PC-3 (cell line): ENCODE measurements around the gene HSD17B4. TPM values are rescaled to one million over a fixed set of nuclear protein-coding genes. Genes with fewer than 3 reads are reported as not detected.
"Not testable (repeated sequence)": the region's sequence is repeated elsewhere in the genome, so short reads cannot be mapped to it uniquely, and the experiment has no call there.

Source experiments
- ATAC-seq: fragments of 200-7000 bp; cut with Tn5 transposase; 2 replicates; pipeline ENCODE4 v1.9.1; 2020; ENCODE audit warnings: mild to moderate bottlenecking, moderate library complexity
- BruUV-seq: library from RNA; stranded (reverse); fragments of 400-500 nt; replicated peaks from 2 replicates; lab custom pipeline; 2021; lab: Mats Ljungman, UMichigan
- CTCF ChIA-PET: fragments of 300-600 bp; sonication (Branson Sonifier 250); formaldehyde crosslinking; loops from one replicate; lab custom pipeline; 2022; ENCODE audit warnings: antibody characterized with exemption; lab: Charles Lee
- POLR2A ChIA-PET: fragments of 300-600 bp; sonication (Branson Sonifier 250); formaldehyde crosslinking; loops from one replicate; lab custom pipeline; 2022; ENCODE audit warnings: antibody characterized with exemption; ENCODE audit not compliant: unreplicated experiment; lab: Charles Lee
- DNase-seq: peaks from one replicate; pipeline ENCODE4 v3.0.0-alpha.2; 2015
- H2AFZ ChIP-seq: fragments of 300-600 bp; sonication (generic); 2 replicates; pipeline ENCODE4 v1.6.0; 2016; ENCODE audit warnings: antibody characterized with exemption, low read length
- H3F3A ChIP-seq: fragments of 300-600 bp; sonication (generic); one replicate; pipeline ENCODE4 v1.6.0; 2017; ENCODE audit warnings: antibody characterized with exemption, low read length, control low read depth, mild to moderate bottlenecking; ENCODE audit not compliant: unreplicated experiment
- H3K27ac ChIP-seq: fragments of 300-600 bp; sonication (generic); 2 replicates; pipeline ENCODE4 v1.5.1; 2016; ENCODE audit warnings: mild to moderate bottlenecking, low read length
- H3K27me3 ChIP-seq: fragments of 300-600 bp; sonication (generic); 2 replicates; pipeline ENCODE4 v1.6.1; 2016; ENCODE audit warnings: low read length, mixed read lengths
- H3K36me3 ChIP-seq: fragments of 300-600 bp; sonication (generic); 2 replicates; pipeline ENCODE4 v1.6.1; 2016; ENCODE audit warnings: low read depth, mixed run types, low read length, mixed read lengths
- H3K4me1 ChIP-seq: fragments of 300-600 bp; sonication (generic); 2 replicates; pipeline ENCODE4 v1.5.1; 2016; ENCODE audit warnings: low read length; ENCODE audit not compliant: insufficient read depth
- H3K4me2 ChIP-seq: fragments of 300-600 bp; sonication (generic); 2 replicates; pipeline ENCODE4 v1.6.0; 2016; ENCODE audit warnings: low read length
- H3K4me3 ChIP-seq: fragments of 300-600 bp; sonication (generic); 2 replicates; pipeline ENCODE4 v1.5.1; 2016; ENCODE audit warnings: mild to moderate bottlenecking, low read length, mixed read lengths
- H3K79me2 ChIP-seq: fragments of 300-600 bp; sonication (generic); 2 replicates; pipeline ENCODE4 v1.6.1; 2017; ENCODE audit warnings: low read length, mixed read lengths
- H3K9ac ChIP-seq: fragments of 300-600 bp; sonication (generic); 2 replicates; pipeline ENCODE4 v1.6.0; 2016; ENCODE audit warnings: mild to moderate bottlenecking, low read length
- H3K9me2 ChIP-seq: fragments of 300-600 bp; sonication (generic); replicated peaks from 2 replicates; pipeline ENCODE4 v1.6.1; 2016; ENCODE audit warnings: mixed run types, low read length, mixed read lengths
- H3K9me3 ChIP-seq: fragments of 300-600 bp; sonication (generic); 2 replicates; pipeline ENCODE4 v1.6.1; 2016; ENCODE audit warnings: low read length, mixed read lengths
- H4K20me1 ChIP-seq: fragments of 300-600 bp; sonication (generic); 2 replicates; pipeline ENCODE4 v1.6.1; 2016; ENCODE audit warnings: low read length, mixed read lengths
- EZH2 ChIP-seq: fragments of 300-600 bp; sonication (generic); IDR thresholded peaks from one replicate; pipeline ENCODE4 v1.6.1; 2017; ENCODE audit warnings: antibody characterized with exemption, mild to moderate bottlenecking, low read length; ENCODE audit not compliant: unreplicated experiment
- EZH2phosphoT487 ChIP-seq: fragments of 300-600 bp; sonication (generic); IDR thresholded peaks from 2 replicates; pipeline ENCODE4 v1.6.1; 2018; ENCODE audit warnings: mild to moderate bottlenecking, antibody characterized with exemption, low read length, borderline replicate concordance
- intact Hi-C: fragments of 100-400 bp; cut with micrococcal nuclease; formaldehyde crosslinking; loops from 2 replicates; pipeline ENCODE4 v1.9.0; 2023
- total RNA-seq: library from RNA; depleted of rRNA; stranded (reverse); fragments of >200 nt; gene quantifications from 2 replicates; pipeline ENCODE4 v1.2.3, GENCODE V29; 2014
- TF ChIP-seq, protein P1 (sequence below): fragments of 300-600 bp; sonication (generic); conservative IDR thresholded peaks from 2 replicates; pipeline ENCODE4 v1.5.1; 2017; ENCODE audit warnings: antibody characterized with exemption, low read depth, mild to moderate bottlenecking, low read length

HSD17B4 gene
- total RNA-seq, 1 experiment from 2014 or later: 165 TPM

DNA sequence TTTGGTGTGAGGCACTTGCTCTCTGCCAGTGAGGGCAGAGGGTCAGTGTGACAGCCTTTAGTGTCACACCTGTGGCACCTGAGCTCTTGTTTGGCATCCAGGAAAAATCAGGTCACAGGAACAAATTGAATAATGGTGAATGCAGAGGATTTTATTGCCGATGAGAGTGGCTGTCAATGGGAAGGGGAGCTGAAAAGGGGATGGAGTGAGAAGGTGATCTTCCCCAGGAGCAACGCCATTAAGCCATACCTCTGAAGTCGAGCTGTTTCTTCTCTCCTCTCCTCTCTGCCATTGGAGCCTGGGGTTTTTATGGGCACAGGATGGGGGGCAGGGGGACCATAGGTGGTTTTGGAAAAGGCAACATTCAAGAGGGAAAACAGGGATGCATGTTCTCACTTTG is 2.4 kb upstream of the HSD17B4 start:
- no peak overlapping the region for H3K4me2 ChIP-seq
- no peak overlapping the region for H3K9ac ChIP-seq
- intact Hi-C loops: no loop called here
- ChIA-PET CTCF (no interaction called here), POLR2A (no interaction called here)
- H3K4me1 ChIP-seq: peaks cover 8% of the 10 kb centered on the region; the same call in 1 of the 2 replicates
- H3K36me3 ChIP-seq: no peaks in the 10 kb centered on the region
- no peak for DNase-seq
- no peaks in the 10 kb centered on the region for H3K9me3 ChIP-seq
- no peak overlapping the region for H3K4me3 ChIP-seq
- TF ChIP-seq, protein P1, sequence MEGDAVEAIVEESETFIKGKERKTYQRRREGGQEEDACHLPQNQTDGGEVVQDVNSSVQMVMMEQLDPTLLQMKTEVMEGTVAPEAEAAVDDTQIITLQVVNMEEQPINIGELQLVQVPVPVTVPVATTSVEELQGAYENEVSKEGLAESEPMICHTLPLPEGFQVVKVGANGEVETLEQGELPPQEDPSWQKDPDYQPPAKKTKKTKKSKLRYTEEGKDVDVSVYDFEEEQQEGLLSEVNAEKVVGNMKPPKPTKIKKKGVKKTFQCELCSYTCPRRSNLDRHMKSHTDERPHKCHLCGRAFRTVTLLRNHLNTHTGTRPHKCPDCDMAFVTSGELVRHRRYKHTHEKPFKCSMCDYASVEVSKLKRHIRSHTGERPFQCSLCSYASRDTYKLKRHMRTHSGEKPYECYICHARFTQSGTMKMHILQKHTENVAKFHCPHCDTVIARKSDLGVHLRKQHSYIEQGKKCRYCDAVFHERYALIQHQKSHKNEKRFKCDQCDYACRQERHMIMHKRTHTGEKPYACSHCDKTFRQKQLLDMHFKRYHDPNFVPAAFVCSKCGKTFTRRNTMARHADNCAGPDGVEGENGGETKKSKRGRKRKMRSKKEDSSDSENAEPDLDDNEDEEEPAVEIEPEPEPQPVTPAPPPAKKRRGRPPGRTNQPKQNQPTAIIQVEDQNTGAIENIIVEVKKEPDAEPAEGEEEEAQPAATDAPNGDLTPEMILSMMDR: no peak
- no peak for TF ChIP-seq EZH2
- no peak for TF ChIP-seq EZH2phosphoT487
- no peaks in the 10 kb centered on the region for H3K9me2 ChIP-seq
- H3K27ac ChIP-seq: no peak overlapping the region
- H2AFZ ChIP-seq: no peak overlapping the region
- ATAC-seq: no peak
- peaks cover 20% of the 10 kb centered on the region for H3K79me2 ChIP-seq
- no peaks in the 10 kb centered on the region; the same call in 1 of the 2 replicates for H4K20me1 ChIP-seq
- H3K27me3 ChIP-seq: no peaks in the 10 kb centered on the region
- no TSS peak for BruUV-seq
- no peaks in the 10 kb centered on the region for H3F3A ChIP-seq

DNA sequence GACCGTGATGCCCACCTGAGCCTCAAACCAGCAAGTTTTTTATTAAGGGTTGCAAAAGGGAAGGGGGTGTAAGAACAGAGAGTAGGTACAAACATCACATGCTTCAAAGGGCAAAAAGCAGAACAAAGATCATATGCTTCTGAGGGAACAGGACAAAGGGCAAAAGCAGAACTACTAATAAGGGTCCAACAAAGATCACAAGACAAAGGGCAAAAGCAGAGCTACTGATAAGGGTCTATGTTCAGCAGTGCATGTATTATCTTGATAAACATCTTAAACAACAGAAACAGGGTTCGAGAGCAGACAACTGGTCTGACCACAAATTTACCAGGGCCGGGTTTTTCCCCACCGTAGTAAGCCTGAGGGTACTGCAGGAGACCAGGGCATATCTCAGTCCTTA is 1.7 kb upstream of the HSD17B4 start:
- H3K27ac ChIP-seq, H3K9me2 ChIP-seq, H3K36me3 ChIP-seq, H3K4me2 ChIP-seq, H3F3A ChIP-seq, ATAC-seq, H3K4me1 ChIP-seq, DNase-seq, CTCF ChIA-PET, BruUV-seq, H3K9me3 ChIP-seq, H2AFZ ChIP-seq, H3K4me3 ChIP-seq, POLR2A ChIA-PET, H3K27me3 ChIP-seq, H3K9ac ChIP-seq, intact Hi-C loops, H4K20me1 ChIP-seq: not testable (repeated sequence)
- H3K79me2 ChIP-seq: peaks cover 20% of the 10 kb centered on the region

DNA sequence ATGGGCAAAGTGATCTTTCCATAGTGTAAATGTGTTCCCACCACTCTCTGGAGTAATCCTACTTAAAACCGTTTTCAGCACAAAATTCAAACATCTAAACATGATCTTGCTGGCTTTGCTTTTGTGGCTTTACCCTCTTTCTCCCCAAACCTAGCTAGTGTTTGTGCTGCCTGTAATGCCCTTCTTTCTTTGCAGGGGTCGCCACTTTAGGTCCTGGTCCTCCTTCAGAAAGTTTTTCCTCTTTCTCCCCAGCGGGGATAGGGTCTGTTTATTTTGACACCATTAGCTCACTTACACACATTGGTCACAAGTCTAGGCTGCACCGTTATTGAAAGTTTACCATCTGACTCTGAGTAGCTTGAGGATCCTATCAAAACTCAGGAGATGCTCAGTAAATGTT is 736 bp upstream of the HSD17B4 start:
- no peaks in the 10 kb centered on the region for H3K9me2 ChIP-seq
- no peak overlapping the region; the same call in 1 of the 2 replicates for H3K4me3 ChIP-seq
- peak overlapping the region; percentile 92 for H2AFZ ChIP-seq
- H3K4me1 ChIP-seq: peaks cover 8% of the 10 kb centered on the region; the same call in 1 of the 2 replicates
- TF ChIP-seq EZH2phosphoT487 (no peak), EZH2 (no peak)
- TF ChIP-seq, protein P1: no peak
- no peaks in the 10 kb centered on the region for H3K27me3 ChIP-seq
- ATAC-seq (no peak), DNase-seq (no peak)
- H3K9me3 ChIP-seq: no peaks in the 10 kb centered on the region
- CTCF ChIA-PET: no interaction called here
- no peaks in the 10 kb centered on the region for H3K36me3 ChIP-seq
- no peak overlapping the region for H3K27ac ChIP-seq
- POLR2A ChIA-PET: no interaction called here
- no peak overlapping the region for H3K9ac ChIP-seq
- no TSS peak for BruUV-seq
- intact Hi-C loops: no loop called here
- H3F3A ChIP-seq: no peaks in the 10 kb centered on the region
- peaks cover 20% of the 10 kb centered on the region for H3K79me2 ChIP-seq
- H3K4me2 ChIP-seq: no peak overlapping the region
- H4K20me1 ChIP-seq: no peaks in the 10 kb centered on the region; the same call in 1 of the 2 replicates
